Astrocyte of the spinal cord (primary cell): Measurements from ENCODE around the gene ALDH6A1.

Source experiments
- DNase-seq: peaks from one replicate; pipeline ENCODE4 v3.0.0; 2011; ENCODE audit warnings: low read depth, low spot score
- H3K4me3 ChIP-seq: 2 replicates; pipeline ENCODE4 v1.5.1; 2011; ENCODE audit warnings: low read depth, mild to moderate bottlenecking, low read length, moderate library complexity
- in situ Hi-C: cut with HindIII; loops from 2 replicates; pipeline ENCODE4 v1.10.0; 2017; ENCODE audit warnings: low sequenced_read_pairs
- TF ChIP-seq, protein P1 (sequence below): IDR thresholded peaks from 2 replicates; pipeline ENCODE4 v1.5.1; 2012; ENCODE audit warnings: low read depth, mild to moderate bottlenecking, low read length, inconsistent platforms

The ALDH6A1 gene

DNA sequence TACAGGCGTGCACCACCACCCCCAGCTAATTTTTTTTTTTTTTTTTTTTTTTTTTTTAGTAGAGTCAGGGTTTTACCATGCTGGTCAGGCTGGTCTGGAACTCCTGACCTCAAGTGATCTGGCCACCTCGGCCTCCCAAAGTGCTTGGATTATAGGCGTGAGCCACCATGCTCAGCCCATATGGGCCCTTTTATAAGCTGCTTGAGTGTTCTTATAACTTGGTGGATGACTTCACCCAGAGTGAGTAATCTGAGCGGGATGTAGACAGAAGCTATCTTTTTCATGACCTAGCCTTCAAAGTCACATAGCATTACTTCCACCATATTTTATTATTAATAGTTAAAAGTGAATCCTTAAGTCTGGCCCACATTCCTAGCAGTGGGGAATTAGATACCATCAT is 48.7 kb downstream of the ALDH6A1 start:
- TF ChIP-seq, protein P1, sequence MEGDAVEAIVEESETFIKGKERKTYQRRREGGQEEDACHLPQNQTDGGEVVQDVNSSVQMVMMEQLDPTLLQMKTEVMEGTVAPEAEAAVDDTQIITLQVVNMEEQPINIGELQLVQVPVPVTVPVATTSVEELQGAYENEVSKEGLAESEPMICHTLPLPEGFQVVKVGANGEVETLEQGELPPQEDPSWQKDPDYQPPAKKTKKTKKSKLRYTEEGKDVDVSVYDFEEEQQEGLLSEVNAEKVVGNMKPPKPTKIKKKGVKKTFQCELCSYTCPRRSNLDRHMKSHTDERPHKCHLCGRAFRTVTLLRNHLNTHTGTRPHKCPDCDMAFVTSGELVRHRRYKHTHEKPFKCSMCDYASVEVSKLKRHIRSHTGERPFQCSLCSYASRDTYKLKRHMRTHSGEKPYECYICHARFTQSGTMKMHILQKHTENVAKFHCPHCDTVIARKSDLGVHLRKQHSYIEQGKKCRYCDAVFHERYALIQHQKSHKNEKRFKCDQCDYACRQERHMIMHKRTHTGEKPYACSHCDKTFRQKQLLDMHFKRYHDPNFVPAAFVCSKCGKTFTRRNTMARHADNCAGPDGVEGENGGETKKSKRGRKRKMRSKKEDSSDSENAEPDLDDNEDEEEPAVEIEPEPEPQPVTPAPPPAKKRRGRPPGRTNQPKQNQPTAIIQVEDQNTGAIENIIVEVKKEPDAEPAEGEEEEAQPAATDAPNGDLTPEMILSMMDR = no peak
- in situ Hi-C loops = no loop called here
- H3K4me3 ChIP-seq = no peak overlapping the region
- peak; percentile 22 for DNase-seq

DNA sequence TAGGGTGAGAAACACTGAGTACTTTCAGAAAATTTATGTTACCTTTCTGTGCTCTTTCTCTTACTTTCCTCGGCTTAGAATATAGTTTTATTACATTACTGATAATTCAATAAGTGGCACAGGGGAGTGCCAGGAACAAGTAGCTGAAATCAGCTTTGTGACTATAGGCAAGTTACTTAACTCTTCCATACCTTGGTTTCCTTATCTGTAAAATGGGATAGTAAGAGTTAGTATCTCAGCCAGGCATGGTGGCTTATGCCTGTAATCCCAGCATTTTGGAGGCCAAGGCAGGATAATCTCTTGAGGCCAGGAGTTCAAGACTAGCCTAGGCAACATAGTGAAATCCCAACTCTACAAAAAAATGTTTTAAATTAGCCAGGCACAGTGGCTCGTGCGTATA is 49.7 kb downstream of the ALDH6A1 start:
- in situ Hi-C loops = no loop called here
- no peak for DNase-seq
- H3K4me3 ChIP-seq = no peak overlapping the region
- TF ChIP-seq, protein P1 = no peak

DNA sequence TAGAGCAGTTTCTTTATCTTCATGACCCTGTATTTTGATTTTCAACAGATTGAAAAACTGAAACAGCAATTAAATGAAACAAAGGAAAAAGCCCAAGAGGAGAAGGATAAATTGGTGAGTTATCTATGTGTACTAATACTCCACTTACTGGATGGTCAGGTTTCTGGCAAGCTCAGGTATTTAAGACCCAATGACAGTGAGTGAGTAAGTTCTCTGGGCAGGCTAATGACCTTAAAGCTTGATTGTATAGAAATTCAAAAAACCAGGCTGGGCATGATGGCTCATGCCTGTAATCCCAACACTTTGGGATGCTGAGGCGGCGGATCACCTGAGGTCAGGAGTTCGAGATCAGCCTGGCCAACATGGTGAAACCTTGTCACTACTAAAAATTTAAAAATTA is 55.1 kb downstream of the ALDH6A1 start:
- H3K4me3 ChIP-seq = no peak overlapping the region
- in situ Hi-C loops = no loop called here
- no peak for DNase-seq
- TF ChIP-seq, protein P1 = no peak

DNA sequence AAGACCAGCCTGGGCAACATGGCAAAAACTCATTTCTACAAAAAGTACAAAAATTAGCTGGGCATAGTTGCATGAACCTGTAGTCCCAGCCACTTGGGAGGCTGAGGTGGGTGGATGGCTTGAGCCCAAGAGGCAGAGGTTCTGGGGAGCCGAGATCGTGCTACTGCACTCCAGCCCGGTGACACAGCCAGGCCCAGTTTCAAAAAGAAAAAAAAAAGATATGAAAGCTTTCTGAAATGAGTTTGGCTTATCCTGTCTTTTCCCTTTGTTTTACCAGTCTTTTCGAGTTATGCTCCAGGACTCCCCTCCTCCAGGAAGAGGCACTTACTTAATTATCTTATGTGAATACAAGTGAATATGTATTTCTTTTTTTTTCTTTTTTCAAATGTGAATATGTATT is 61.9 kb downstream of the ALDH6A1 start:
- no peak for DNase-seq
- no peak overlapping the region for H3K4me3 ChIP-seq
- in situ Hi-C loops = no loop called here
- TF ChIP-seq, protein P1 = no peak

DNA sequence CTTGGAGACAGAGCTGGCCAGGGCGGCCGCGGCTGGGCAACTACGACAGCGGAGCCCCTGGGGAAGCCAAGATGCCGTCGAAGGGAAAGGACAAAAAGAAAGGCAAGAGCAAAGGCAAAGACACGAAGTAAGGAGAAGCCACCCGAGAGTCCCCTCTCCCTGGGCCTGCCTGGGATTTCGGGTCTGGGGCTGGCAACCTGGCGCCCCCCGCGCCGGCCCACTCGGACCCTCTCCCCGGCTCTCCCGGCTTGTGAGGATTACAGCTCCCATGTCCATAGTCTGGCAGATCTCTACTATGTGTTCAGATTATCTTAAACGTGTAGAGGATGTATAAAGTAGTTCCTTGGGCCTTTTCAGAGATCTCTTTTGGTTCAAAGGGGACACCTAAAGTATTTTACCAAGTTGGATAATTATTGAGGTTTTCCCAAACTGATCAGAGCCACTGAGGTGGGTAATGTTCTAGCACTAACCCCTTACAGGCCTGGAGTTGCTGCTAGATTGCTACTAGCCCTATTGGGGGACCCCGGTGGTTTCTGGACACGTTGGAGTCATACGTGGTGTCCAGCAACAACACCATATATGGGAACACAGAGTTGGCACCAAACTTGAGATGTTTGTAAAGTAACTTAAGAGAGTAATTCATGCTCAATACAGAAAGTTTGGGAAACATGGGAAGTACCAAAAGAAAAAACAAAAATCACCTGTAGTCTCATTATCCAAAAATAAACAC is 64.7 kb downstream of the ALDH6A1 start:
- in situ Hi-C loops = no loop called here
- TF ChIP-seq, protein P1 = no peak
- DNase-seq = peak; percentile 63
- H3K4me3 ChIP-seq = peak overlapping the region; percentile 87

DNA sequence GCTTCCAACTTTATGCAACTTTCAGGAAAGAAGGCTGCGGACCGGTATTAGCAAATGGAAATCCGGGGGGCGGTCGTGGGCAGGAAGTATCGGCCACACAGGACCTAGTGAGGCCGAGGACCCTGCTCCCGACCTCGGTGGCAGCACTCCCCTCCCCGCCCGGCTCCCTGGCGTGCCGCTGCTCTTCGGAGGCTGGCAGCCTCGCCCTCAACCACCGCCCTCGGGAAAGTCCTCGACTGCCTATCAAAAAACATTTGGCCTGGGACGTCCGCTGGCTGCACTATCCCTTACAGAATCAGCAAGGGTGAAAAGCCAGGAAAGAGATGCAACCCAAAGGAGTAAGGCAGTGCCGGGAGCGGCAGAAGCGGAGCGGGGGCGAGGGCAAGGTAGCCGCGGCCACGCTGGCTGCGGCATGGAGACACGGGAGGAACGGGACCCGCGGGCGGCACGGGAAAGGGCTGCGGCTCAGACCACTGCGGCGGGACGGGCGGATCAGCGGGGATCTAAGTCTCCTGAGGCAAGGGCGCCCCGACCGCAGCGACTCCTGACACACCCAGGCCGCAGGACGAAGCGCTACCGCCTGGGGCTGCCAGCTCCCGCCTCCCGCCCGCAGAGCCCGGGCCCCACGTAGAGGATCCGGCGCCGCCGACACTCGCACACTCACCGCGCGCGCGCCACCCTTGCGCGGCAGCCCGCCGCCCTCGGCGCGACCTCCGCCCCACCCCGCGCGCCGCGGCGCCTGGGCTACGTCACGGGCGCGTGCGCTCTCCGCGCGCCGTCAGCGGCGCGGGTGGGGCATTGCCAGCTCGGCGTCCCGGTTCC is 65.5 kb downstream of the ALDH6A1 start, which contains the start of the genes BBOF1 and ENTPD5:
TSS of gene BBOF1 (plus strand) at position 764 of the 822 bp plus-strand sequence. CDS start 130 bp downstream, outside the sequence.
TSS of gene ENTPD5 (minus strand) at position 703 of the 822 bp plus-strand sequence. CDS start 31,186 bp downstream, outside the sequence.
- TF ChIP-seq, protein P1 = no peak
- in situ Hi-C loops = no loop called here
- DNase-seq = peak; percentile 82
- H3K4me3 ChIP-seq = peak within 1 kb of the TSS; percentile 87
